Upper lobe of left lung (tissue), 4 donors: ENCODE results near the gene TMEM168.

ENCODE experiments used
- CTCF ChIP-seq, 6 experiments: fragments of 450-650 bp in 4 of 6; fragments of 200-600 bp in 2 of 6; sonication (generic) in 2 of 6; IDR thresholded peaks; one replicate each; pipeline ENCODE4 v1.5.1; 2016 to 2019; ENCODE audit warnings: antibody characterized with exemption in 6 of 6
- POLR2A ChIP-seq, 4 donors: fragments of 450-650 bp; IDR thresholded peaks; one replicate each; pipeline ENCODE4 v1.5.1; 2016 to 2017; ENCODE audit warnings: antibody characterized with exemption in 4 of 4, mild to moderate bottlenecking in 2 of 4

GRCh38 chr7:112726076-112726475 is 64.1 kb downstream of the TMEM168 start:
- TF ChIP-seq POLR2A (IDR thresholded peaks at IDR 0.05), result no peak
- no peak for TF ChIP-seq CTCF (IDR thresholded peaks at IDR 0.05)
